SK-N-MC (cell line): Measurements from ENCODE around the gene CROCC2.

ENCODE experiments used
- EZH2 ChIP-seq: fragments of 200-600 bp; sonication (generic); IDR thresholded peaks from one replicate; pipeline ENCODE4 v1.6.1; 2017; ENCODE audit warnings: antibody characterized with exemption
- FOXP2 ChIP-seq: optimal IDR thresholded peaks from 2 replicates; pipeline ENCODE3; 2011; ENCODE audit warnings: mild to moderate bottlenecking, moderate library complexity; ENCODE audit not compliant: insufficient read depth; ENCODE audit errors: extremely low read length, control extremely low read depth
- POLR2AphosphoS5 ChIP-seq: IDR thresholded peaks from 2 replicates; pipeline ENCODE4 v1.6.1; 2012; ENCODE audit warnings: mild to moderate bottlenecking, low read depth, low read length, borderline replicate concordance

- no peak for TF ChIP-seq POLR2AphosphoS5
- TF ChIP-seq EZH2, result no peak
- no peak for TF ChIP-seq FOXP2
These were observed 16.9 kb downstream of the CROCC2 start for GRCh38 chr2:240922982-240923537.
